GM18508 (cell line): ENCODE results near the gene MC1R.

Experiments
- ATAC-seq: cut with Tn5 transposase; IDR thresholded peaks from one replicate; pipeline ENCODE4 v1.9.1; 2021; ENCODE audit warnings: moderate number of reproducible peaks; ENCODE audit not compliant: insufficient read depth, unreplicated experiment

Gene MC1R

DNA sequence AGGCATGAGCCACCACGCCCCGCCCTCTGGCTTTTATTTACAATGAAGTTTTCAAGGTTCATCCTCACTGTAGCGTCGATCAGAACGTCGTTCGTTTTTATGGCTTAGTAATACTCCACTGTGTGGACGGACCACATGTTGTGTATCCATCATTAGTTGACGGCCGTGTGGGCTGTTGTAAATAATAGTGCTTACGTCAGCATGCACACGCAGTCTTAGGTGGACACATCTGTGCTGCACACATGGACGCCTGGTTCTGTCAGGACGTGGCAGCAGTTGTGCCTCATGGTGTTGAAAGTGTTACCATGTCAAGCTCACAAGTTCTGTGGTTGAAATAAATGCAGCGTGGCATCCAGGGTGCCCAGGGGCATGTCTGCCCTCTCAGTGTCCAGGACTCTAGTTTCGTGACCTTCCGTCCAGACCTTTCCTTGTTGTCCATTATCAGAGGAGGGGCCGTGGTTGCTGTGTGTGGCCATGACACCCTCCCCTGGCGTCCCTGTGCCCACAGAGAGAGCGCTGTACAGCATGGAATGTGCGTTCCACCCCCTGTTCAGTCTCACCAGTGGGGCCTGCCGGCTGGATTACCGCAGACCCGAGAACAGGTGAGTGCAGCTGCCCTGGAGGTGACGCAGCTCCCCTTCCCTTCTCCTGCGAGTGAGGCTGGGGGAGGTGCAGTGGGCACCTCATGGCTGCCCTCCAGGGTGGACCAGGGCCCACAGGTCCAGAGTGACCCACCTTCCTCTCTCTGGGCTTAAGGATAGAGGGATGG, 23.0 kb upstream of the MC1R start:
- ATAC-seq: no peak

DNA sequence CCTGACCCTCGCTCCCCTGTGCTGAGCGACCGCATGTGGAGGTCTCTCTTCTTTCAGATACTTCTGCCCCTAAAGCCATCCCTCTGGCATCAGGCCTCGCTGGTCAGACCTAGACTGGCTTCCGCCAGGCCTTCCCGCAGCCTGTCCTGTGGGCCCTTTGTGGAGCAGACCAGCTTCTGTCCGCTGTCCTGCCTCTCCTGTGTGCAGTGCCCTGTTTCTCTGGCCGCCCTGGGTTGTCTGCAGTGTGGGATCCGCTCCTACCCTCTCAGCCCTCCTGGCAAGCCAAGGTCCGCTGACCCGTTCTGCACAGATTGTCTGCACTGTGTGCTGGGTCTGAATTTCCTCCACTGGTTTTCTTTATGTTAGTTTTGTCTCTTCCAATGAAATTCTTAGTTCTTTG, 21.5 kb upstream of the MC1R start:
- no peak for ATAC-seq

DNA sequence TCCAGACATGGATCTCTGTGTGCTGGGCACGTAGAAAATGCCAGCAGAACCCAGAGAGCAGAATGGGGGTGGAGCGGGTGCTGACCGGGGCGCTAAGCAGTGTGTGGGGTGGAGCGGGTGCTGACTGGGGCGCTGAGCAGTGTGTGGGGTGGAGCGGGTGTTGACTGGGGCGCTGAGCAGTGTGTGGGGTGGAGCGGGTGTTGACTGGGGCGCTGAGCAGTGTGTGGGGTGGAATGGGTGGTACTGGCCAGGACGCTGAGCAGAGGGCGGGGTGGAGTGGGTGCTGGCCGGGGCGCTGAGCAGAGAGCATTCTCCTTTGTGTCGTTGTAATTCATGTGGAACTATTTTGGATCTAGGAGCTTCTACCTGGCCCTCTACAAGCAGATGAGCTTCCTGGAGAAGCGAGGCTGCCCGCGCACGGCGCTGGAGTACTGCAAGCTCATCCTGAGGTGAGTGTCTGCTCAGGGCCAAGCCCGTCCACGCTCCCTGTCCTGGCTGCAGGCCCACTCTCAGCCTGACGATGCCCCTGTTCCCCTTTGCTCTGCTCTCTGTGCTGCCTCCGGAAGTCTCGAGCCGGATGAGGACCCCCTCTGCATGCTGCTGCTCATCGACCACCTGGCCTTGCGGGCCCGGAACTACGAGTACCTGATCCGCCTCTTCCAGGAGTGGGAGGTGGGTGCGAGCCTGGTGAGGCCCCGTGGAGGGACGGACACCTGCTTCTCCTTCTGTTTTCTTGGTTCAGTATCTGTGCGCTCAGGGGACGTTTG, 20.3 kb upstream of the MC1R start:
- ATAC-seq: no peak

DNA sequence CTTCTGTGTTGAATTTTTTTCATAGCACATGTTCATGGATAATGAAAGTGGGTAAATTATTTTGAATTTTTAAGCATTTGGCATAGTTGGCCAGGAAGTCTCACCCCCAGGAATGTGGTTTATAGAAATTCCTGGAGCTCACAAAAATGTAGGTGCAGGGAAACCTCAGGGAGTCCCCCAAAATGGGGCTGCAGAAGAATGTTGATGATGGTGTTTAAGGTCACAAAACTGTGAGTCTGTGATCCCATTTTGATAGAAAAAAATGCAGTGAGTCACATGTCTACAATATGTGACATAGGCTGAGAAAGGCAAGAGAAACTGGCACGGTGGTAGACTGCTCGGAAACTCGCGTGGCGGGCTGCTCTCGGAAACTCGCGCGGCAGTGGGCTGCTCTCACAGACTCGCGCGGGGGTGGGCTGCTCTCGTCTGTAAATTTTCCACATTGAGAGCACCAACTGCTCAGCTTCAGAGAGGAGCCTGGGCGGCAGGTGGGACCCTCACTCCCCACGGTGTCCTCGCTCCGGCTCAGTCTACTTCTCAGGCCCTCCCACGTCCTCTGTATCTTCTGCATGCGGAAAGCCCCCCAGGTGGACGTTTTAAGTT, 18.7 kb upstream of the MC1R start:
- no peak for ATAC-seq

DNA sequence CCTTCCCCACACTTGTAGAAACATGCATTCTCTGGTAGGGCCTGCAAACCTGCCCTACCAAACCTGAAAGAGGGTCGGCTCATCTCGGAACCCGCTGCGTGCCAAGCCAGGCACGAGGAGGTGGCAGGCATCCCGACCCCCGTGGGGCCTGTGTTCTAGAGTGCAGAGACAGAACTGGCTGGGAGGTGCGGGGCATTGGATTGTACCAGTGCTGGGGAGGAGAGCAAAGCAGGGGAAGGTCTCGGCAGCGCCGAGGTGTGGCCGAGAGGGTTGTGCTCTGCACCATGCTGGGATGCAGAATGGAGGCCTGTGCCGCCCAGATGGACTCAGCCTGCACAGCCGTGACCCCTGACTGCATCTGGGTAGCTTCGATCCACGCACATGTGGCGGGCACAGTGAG, 17.8 kb upstream of the MC1R start:
- ATAC-seq: no peak

DNA sequence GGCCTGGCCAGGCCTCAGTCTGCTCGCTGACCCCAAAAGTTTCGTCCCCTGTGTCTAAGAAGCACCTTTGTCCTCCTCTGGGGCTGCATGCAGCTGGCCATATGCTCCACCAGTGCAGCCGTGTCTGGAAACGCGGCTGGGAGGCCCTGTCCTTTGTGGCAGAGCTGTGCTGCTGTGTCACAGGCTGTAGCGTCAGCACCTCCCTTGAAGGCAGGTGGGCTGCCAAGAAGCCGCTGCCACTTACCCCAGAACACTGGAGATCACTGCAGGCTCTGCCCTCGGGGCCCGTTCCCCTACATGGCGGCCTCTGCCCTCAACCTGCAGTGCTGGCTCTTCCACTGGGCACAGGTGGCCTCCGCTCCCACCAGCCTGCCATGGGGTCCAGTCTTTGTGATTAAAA, 15.7 kb upstream of the MC1R start:
- no peak for ATAC-seq

DNA sequence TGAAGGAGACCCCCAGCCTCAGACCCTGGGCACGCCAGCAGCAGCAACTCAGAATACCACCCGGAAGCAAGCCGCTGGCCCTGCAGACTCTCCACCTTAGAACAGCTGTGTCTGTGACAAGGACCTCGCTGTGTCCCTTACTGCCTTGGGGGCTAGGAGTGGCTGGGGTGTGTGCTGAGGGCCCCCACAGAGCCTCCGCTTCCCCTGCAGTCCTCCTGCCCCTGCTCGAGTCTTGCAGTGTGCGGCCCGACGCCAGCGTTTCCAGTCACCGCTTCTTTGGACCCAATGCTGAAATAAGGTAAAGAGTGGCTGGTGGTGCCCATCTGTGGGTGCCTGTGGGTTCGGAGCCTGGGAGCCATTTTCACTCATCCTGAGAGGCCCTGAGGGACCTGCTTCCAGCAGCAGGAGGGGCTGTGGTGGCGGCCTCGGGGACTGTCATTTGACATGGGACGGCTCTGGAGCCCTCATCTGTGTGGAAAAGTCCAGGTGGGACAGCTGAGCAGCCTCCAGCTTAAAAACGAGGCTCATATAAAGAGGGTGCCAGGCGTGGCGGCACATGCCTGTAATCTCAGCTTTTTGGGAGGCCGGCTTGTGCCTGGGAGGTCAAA, 14.7 kb upstream of the MC1R start:
- ATAC-seq: no peak

DNA sequence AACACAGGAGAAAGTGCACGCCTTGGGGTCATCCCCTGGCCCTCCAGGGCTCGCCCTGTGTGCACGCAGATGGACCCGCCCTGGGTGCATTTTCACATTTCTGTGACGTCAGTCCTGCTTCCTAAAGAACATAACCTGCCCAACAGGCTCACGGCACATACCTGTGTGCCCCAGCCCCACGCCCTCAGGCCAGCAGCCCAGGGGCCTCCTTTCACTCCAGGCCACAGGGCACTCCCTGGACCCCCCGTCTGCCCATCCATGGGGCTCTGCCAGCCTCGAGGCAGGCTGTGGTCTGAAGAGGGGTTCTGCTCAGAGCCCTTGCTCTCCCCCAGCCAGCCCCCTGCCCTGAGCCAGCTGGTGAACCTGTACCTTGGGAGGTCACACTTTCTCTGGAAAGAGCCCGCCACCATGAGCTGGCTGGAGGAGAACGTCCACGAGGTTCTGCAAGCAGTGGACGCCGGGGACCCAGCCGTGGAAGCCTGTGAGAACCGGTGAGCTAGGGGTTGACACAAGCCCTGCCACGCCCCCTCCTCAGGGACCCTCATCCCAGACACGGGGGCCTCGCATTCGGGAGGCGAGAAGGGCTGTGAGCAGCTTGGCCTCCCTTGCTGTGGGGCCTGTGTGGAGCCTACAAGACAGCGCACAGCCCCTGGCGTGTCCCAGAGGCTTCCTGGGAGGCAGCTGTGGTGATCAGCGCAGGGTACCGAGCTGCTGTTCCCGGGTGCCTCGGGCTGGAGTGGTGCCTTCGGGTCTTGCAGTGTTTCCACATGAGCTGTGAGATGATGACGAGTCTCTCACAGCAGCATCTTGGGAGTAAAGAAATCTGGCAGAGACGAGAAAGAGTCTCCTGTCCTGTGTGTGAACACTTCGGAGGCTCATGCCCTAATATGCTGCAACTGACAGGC, 13.8 kb upstream of the MC1R start:
- ATAC-seq: no peak

DNA sequence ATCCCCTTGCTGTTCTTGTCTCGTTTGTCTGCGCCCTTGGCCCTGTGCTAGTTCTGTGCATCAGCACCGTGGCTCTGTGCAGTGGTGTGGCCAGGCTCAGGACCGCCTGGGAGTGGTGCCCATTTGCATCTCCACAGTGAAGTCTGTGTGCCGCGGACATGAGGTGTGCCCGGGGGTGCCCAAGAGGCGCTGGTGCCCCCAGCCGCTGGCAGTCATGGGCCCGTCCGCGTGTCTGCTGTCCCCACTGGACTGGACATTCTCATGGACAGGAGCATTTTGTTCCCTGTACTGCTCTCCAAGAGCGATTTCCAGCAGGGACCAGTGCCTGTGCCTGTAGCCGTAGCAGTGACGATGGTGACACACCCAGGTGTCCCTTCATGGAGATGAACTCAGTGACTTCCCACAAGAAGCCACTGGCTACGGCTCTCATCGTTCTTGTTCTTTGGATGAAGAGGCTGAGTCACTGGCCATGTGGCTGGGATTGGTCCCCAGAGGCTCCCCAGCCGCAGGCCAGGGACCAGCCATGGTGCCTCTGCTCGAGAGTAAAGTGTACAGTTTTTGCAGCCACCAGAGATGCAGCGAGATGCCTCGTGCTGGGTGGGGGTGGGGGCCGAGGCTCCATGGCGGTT, 13.0 kb upstream of the MC1R start:
- ATAC-seq: no peak

DNA sequence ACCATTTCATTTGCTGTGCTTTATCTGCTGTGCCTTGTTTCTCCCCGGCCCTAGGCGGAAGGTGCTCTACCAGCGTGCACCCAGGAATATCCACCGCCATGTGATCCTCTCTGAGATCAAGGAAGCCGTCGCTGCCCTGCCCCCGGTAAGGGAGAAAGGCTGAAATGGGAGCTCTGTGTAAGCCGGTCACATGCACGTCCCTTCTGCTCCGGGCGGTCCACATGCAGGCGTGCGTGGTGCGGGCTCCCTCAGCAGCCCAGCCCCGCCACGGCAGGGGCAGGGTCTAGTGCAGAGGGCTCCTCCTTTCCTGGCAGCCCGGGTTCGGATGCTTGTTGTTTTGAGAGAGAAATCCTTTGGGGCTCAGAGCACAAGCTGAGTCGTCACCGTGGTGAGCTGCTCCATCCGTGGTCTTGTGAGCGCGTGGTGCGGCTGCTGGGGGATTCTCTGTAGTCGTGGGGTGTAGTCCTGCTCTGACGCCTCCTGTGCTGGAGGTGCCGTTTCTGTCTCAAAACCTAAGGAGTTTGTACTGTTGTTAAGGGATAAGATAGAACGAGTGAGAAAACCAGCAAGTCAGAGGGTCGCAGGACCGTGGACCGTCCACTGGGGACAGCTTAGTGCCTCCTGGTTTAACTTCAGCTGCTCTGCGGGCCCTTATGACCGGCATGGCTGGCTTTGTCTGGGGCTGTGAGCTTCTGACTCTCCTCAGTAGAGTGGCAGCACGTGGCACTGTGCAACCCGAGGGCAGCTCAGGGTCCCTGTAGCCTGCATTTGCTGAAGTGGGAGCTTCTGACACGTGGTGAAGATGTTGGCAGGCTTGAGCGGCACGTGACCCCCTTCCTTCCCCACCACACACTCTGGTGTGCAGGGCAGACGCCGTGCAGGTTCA, 12.3 kb upstream of the MC1R start:
- ATAC-seq: no peak

DNA sequence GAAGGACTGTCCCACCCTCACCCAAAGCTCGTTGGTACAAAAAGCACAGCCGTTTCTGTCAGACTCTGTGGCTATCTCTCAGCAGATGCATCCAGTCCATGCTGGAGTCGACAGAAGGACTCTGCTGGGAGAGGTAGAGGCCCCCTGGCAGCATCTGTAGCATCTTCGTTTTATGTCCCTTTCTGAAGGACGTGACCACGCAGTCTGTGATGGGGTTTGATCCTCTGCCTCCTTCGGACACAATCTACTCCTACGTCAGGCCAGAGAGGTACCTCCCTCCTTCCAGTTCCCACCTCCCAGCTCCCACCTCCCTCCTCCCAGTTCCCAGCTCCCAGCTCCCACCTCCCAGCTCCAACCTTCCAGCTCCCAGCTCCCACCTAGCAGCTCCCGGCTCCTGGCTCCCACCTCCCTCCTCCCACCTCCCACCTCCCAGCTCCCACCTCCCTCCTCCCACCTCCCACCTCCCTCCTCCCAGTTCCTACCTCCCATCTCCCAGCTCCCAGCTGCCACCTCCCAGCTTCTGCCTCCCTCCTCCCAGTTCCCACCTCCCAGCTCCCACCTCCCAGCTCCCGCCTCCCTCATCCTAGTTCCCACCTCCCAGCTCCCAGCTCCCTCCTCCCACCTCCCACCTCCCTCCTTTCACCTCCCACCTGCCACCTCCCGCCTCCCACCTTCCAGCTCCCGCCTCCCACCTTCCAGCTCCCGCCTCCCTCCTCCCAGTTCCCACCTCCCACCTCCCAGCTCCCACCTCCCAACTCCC, 11.4 kb upstream of the MC1R start:
- ATAC-seq: no peak

DNA sequence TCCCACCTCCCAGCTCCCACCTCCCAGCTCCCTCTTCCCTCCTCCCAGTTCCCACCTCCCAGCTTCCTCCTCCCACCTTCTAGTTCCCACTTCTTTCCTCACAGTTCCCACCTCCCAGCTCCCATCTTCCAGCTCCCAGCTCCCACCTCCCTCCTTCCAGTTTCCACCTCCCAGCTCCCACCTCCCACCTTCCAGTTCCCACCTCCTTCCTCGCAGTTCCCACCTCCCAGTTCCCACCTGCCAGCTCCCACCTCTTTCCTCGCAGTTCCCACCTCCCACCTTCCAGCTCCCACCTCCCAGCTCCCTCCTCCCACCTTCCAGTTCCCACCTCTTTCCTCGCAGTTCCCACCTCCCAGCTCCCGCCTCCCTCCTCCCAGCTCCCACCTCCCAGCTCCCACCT, 10.4 kb upstream of the MC1R start:
- no peak for ATAC-seq

DNA sequence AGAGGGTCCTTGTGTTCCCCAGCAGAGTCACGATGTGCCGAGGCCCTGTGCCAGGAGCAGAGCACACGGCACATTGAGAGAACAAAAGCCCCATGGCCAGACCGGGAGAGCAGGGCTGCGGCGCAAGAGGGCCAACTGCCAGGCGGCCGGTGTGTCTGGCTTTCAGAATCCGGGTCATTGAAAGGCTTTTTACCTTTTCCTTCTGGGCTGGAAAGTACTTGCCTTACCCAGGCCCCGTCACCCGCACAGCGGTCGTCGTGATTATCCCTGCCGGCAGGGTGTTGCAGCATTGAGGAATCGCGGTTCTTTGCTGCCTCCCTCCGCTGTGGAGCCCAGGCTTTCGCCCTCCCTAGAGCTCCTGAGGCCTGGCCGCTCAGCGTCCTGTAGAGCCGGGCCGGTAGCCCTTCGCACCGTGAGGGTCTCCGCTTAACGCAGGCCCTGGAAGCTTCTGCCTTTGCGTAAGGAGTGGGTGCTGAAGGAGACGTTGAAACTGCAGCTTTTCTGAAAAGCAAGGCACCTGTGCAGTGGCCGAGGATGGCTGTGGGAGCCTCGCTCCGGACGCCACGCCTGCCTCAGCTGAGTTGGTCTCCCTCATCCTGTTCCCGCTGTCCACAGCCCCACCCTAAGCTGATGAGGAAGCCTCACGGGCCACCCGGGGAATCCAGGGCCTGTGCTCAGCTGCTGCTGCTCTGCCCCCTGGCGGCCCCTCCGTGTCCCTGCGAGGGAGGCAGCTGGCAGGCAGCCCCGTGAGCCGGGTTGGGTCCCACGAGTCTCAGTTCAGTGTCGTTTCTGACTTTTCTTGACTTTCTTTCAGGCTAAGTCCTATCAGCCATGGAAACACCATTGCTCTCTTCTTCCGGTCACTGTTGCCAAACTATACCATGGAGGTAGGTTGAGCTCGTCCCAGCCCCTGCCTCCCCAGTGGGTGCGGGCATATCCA, 8.6 kb upstream of the MC1R start:
- no peak for ATAC-seq

DNA sequence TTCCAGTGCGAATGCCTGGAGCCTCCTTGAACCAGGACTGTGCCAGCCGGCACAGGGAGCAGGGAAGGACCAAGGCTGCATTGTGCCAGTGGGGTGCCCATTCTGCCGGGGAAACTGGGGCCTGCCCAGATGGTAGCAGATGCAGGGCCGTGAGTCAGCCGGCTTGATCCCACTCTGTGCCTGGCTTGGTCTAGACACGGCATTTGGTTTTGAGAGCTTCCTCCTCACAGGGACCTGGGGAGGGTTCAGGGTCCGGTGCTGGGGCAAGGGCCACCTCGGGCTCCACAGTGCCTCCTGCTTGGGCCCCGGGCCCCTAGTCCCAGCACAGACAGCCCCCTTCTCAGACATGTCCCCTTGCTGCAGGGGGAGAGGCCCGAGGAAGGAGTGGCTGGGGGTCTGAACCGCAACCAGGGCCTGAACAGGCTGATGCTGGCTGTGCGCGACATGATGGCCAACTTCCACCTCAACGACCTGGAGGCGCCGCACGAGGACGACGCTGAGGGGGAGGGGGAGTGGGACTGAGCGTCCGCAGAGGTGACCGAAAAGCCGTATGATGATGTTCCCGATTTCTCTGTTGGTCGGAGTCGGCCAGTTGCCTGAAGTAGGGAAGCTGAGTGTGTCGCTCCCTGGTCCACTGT, 7.8 kb upstream of the MC1R start:
- no peak for ATAC-seq

DNA sequence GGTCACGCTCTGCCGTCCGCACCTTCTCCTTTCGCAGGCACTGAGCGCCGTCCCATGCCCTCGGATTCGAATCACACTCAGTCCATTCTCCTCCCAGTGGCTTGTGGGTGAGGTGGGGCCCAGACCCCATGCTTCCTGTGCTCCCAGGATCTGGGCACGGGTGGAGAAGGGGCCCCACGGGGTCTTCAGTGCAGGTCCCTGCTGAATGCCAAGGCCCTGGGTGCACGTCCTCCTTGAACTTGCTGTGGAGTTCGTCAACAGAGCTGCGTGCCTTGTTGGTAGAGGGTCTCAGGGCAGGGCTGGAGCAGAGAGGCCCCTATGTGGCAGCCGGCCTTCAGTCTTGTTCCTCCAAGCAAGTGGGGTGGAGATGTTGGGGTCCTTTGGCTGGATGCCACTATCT, 7.3 kb upstream of the MC1R start:
- ATAC-seq: no peak

DNA sequence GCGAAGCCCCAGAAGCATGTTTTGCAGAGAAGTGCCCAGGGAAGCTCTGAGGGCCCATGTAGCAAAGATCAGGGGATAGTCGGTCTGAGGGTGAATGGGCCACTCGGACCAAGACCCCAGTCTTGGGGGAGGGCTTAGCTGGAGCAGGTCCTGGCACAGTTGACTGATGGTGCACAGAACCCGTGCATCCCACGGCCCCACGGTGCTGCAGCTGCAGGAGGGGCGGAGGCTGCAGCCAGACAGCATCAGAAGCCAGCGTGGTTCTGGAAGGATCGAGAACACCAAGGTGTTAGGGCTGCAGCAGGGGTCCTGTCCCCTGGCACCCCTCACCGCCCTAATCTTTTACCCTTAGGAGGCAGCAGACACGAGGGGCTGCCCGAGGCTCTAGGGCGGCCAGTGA, 6.5 kb upstream of the MC1R start:
- ATAC-seq: no peak

DNA sequence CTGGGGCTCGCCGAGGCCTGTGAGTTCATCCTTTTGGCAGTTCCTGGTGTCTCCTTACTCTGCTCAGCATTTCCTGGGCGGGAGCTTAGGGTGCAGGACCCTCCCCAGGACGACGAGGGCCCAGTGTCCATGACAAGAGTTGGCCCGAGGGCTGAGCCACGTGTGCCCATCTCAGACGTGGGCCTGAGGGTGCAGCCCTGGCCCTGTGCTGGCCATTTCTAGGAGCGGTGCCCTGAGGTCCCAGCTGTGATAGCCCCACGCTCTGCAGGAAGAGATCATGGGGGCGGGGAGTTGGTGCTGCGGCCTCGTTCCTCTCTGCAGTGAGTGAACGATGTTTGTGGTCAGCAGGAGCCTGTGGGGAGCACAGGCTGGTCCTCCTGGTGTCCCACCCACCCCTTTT, 6.0 kb upstream of the MC1R start:
- ATAC-seq: no peak
